Stimulated activated CD4-positive, alpha-beta T cell treated with anti-CD3 and anti-CD28 coated beads, Interleukin-15, amount 100 ng/mL, for 24 hours (primary cell): ENCODE measurements around the gene PAX7.
"Not testable (repeated sequence)": the region's sequence is repeated elsewhere in the genome, so short reads cannot be mapped to it uniquely, and the experiment has no call there.

Source experiments
- DNase-seq: peaks from one replicate; pipeline ENCODE4 v3.0.0-alpha.2; 2020

Gene PAX7

DNA sequence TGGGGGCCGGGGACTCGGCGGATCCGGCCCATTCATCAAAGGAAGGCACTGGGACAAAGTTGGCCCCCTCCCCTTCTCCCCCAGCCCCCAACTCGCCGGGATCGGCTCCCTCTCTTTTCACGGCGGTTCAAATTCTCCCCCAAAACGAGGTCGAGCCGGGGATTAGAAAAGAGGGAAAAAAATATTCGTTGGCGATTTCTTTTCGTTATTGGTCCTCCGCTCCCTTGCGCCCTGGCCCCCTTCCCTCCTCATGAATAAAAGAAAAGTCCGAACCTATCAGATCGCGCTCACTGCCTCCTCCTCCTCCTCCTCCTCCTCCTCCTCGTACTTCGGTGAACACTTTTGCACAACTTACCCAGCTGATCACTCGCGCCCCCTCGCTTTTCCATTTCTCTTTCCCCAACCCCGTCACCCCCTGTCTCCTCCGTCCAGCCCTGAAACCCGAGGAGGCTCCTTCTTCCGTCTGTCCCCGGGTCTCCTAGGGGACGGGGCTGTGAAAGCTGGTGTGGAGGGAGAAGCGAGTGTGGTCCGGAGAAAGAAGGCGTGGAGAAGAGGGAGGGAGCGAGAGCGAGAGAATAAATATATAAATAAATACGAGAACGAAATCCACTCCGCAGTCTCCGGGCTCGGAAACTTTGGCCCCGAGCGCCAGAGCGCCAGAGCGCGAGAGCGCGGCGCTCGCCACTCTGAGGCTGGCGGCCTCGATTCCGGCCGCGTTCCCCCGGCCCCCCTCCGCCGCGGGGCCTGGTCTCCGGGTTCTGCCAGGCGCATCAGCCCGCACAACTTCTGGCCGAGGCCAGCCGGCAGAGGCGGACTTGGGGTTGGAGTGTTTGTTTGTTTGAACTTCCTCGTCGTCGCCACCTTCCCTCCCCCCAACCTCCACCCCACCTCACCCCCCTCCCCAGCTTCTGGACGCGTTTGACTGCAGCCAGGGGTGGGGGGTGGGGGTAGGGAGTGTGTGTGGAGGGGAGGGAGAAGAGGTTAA, at the start of gene PAX7:
PAX7 (plus strand) TSS at position 336 of the 985 bp plus-strand sequence. CDS start 758 bp downstream, outside the sequence.
- DNase-seq, result no peak

DNA sequence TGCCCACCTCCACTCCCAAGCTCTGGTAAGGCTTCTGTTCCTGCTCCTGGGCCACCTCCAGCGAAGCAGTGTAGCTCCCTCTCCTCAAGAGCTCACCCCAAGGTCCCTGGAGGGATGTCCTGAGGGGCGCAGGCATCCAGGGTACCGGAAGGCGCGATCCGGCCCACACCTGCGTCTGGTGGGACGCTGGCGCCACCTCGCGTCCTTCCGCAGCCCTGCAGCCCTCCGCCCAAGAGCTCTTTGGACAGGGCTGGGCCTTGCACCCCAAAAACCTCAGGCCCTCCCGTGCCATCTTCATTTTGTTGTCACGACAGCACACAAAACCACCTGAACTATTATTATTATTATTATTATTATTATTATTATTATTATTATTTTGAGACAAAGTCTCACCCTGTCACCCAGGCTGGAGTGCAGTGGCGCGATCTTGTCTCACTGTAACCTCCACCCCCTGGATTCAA, 49.2 kb upstream of the PAX7 start:
- DNase-seq, result peak; percentile 62

DNA sequence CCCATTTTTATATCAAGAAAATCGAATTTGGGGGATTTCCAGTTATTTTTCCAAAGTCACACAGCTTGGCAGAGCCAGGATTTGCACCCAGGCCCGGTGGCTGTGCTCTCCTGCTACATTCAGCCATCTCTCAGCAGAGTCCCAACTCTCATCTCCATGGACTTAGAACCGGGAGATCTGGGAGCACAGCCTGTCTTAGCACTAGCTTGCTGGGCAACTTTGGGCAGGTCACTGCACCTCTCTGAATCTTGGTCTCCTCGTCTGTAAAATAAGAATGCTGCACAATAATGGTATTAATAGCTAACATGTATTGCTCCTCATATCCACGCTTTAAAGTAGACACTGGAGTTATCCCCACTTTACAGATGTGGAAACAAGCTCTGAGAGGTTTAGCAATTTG, 47.8 kb upstream of the PAX7 start:
- DNase-seq, result no peak

DNA sequence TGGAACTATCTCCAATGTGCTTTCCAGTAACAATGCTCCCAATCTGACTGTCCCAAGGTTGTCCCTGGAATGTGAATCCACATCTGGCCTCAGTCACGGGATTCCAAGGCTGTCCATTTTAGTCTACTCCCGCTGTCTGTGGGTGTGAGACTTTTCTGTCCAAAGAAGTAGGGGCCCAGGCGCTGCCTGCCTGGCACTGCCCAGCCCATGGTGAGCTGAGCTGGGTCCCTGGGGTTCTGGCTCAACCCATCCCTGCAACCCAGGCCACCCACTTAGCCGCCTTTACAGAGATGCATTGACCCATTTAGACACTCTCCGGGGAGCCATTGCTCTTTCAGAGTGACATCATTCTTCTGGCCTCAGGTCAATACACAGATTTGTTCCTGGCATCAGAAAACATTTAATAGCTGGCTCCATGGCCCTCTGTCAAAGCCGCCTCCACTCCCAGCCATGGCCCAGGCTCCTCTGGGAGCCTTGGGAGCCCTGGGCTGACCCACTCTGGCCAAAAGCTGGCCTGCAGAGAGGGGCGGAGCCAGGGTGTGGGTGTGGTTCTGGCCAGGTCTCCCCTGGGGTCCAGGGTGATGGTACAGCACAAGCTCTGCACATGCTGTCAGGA, 47.2 kb upstream of the PAX7 start:
- DNase-seq, result no peak

DNA sequence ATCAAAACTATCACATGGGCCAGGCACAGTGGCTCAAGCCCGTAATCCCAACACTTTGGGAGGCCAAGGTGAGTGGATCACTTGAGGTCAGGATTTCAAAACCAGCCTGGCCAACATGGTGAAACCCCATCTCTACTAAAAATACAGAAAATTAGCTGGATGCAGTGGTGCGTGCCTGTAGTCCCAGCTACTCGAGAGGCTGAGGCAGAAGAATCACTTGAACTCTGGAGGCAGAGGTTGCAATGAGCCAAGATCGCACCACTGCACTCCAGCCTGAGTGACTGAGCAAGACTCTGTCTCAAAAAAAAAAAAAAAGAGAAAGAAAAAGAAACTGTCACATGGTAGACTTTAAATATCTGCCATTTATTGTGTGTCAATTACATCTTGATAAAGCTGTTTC, 44.6 kb upstream of the PAX7 start:
- not testable (repeated sequence) for DNase-seq

DNA sequence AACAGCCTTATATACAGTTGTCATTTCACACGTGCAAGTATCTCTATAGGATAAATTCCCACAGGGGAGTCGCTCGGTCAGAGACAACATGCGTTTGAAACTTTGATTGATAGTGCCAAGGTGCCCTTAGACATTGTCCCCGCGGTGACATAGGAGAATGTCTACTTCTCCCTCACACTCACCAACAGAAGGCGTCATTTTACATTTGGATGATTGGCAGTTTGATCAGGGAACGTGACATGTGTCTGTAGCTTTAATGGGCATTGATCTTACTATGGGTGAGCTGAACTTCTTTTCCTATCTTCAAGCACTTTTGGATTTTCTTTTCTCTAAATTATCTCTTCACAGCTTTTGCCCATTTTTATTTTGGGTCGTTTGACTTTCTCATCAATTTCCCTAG, 42.6 kb upstream of the PAX7 start:
- DNase-seq, result no peak

DNA sequence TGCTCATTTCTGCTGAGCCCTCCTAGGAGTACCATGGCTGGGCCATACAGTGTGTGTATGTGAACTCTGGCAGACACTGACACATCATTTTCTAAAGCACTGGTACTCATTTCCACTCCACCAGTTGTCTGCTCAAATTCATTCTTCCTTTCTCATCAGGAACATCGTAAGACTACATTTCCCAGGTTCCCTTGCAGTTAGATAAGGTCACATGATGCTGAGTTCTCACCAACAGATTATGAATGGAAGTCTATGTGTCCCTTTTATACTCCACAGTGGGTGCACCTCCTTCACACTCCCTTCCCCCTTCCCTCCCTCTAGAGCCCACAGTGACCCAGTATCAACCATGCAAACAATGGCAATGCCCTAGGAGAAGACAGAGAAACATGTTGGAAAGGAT, 38.3 kb upstream of the PAX7 start:
- DNase-seq, result no peak

DNA sequence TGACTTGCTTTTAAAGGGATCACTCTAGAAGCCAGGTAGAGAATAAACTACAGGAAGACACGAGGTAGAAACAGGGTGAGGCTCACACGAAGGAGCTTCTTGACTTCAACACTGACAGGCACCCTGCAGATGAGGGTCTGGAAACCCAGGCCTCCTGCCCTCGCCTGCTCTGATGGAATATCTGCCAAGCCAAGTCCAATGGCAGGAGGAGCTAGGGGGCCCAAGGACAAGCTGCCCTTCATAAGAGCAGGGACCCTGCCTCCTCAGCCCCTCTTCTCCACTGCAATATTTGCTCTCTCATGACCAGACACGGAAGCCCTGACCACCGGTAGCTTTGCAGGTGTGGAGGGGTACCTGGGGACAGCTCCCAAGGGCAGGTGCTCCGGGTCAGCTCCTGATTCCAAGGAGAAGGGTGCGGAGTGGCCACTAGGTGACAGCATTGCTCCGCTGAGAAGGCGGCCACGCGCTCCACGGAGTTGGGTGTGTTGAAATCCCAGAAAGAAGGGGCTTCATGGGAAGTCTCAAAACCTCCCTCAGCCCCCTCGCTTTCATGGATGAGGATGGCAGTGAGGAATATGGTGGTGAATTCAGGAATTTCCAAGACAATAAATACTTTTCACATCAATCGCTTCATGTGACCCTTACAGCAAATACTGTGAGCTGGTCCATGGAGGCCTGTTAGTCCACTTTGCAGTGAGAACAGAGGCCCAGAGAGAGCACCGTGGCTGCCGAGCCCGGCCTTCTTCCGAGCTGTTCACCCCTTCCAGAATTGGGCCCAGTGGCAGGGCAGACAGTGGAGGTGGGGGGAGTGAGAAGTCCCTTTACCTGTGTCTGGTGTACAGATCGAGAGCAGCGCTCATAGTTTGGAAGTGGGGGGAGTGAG, 33.2 kb upstream of the PAX7 start:
- DNase-seq, result peak; percentile 70

DNA sequence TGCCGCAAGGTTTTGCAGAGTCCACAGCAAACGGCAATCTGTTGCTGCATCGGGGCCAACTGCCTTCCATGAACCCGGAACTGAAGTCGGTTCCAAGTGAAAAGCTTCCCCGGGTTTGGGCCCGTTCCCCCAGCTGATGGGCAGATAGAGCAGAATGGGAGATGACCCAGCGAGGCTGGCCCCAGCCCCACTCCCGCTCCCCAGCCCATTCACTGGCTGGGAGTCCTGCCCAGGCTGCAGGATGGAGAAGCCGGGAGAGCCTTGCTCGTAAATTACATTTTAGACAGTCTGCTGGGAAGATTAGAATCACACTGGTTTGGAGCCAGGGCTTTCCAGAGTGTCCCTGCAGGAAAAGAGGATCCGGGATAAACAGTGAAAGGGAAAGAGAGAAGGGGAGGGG, 31.6 kb upstream of the PAX7 start:
- DNase-seq, result no peak

DNA sequence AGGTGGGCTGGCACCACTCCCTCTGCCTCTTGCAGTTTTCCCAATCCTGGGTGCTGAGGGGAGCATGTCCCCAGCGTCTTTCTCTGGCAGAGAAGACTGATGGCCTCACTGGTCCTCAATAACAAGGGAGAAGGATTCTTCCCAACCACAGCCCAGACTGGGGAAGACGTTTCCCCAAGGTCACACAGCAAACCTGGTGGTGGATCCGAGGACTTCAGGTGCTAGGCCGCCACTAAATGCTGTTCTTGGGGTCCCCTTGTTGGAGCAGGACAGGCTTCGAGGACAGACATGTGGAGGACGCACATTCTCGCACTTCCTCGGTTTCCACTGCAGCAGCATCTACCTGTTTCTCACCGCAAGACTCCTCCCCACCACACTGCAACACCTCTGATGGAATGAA, 30.9 kb upstream of the PAX7 start:
- DNase-seq, result no peak

DNA sequence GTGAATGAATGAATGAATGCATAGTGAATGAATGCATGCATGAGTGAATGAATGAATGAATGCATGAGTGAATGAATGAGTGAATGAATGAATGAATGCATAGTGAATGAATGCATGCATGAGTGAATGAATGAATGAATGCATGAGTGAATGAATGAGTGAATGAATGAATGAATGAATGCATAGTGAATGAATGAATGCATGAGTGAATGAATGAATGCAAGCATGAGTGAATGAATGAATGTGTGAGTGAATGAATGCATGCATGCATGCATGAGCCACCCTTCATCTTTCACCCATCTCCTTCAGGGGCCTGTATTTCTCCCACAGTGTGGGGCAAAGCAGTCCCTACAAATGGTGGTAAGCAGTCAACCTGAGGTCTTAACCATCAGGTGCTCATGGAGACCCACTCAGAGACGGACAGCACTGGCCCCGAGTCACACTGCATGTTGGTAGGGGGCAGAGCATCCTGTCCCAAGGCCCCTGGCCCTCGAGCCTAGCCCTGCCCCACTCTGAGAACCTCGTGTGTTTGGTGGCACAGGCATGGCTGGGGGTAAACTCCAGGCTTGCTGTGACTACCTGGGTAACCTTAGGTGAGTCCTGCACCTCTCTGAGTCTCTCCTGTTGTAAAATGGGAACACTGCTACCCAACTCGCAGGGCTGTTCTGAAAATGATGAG, 28.0 kb upstream of the PAX7 start:
- no peak for DNase-seq

DNA sequence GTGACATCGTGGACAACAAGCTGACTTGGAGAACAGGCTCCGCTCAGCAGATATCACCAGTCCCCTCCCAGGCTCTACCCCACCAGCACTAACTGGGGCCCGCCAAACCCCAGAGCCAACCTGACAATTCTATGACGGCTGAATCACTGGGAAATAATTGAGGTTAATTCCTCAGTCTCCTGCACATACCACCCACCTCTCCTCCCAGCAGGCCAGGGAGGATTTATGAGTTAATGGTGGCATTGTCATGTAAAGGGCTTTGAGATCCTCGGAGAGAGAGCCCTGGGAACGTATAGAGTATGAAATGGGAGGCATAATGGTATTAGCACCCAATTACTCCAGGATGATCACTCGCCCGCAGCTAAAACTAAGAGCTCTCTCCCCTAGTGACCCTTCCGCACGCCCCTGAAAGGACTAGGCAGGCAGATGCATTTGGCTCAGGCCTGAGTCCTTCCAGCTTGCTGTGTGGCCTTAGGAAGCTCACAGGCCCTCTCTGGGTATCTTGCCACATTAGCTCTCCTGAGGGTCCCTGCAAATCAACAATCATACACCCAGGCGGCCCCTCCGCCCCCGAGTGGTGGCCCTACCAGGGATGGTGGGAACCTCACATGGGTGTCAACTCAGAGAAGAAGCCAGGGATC, 27.3 kb upstream of the PAX7 start:
- no peak for DNase-seq

DNA sequence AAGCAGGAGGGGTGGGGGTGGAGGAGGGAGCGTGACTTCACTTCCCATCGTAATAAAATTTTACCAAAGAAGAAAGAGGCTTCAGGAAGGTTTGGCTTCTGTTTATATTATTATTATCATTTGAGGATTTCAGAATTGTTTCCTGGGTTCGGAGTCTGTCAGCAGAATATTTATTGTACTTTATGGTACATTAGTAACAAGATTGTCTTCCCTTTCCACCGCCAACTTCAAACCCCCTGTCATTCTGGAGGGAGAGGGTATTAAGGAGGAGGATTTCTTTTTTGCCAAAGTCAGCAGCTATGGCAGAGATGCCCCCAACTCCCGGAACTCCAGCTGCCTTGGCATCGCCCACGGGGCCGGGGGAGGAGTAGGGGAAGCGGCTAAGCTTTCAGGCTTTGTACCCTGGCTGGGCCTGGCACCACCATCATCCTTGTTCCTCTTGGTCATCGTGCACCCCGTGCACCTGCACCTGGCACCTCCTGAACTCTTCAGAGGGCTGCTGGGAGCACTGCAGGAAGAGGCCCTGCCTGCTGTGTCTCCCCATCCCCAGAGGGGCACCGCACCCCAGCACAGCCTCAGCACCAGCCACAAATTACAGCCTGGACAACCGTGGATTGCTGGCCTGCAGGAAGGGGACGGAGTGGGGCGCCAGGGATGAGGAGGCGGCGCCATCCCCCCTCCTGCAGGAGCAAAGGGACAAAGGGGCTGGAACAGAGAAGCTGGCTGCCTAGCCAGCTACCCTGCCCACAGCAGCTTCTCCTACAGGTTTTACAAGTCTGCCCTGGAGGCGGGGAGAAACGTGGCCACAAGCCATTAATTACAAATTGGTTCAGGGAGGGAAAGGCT, 24.0 kb upstream of the PAX7 start:
- DNase-seq, result no peak

DNA sequence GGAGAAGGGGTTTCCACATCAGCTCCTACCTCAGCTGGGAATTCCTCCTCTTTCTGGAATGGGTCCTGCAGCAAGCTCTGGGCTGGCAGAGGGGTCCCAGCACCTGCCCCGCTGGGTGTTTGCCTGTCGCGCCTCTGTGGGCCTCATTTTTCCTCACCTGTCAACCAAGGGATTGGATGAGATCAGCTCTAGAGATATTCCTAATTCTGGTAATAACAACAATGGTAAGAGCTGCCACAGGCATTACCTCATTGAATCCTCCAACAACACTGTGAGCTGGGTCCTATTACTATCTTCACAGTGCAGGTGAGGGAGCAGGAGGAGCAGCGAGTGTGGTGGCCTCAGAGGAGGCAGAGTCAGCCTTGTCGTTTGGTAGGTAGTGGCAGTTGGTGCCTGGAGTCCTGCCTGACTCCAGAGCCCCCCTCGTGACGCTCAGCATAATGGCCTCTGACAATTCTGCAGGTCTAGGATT, 23.3 kb upstream of the PAX7 start:
- DNase-seq, result no peak

DNA sequence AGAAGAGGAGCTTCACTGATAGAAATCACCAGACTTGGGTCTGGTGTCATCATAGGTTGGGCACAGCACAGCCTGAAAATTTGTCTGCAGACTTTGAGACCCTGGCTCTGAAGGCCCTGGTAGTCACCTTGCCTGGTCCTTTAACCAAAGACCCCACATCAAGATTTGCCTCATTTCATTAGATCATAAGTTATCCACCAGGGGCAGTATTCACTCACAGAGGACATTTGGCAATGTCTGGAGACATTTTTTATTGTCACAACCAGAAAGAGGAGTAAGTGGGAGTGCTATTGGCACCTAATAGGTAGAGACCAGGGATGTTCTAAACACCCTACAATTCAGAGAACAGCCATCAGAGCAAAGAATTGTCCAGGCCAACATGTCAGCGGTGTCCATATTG, 22.1 kb upstream of the PAX7 start:
- no peak for DNase-seq

DNA sequence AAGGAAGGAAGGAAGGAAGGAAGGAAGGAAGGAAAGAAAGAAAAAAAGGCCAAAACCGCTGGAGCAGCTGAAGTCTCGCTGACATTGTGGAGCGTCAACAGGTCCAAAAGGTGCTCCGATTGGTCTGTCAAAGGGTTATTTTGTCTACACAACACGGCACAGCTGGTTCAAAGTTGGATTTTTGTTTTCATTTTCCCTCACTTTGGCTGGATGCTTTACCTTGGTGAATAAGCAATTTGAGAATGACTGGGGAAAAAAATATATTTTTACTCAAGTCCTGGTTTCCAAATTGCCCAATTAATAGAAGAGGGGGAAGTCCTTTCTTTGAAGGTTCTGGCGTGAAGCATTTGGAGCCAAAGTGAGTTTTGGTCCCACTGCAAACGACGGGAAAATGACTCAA, 19.3 kb upstream of the PAX7 start:
- no peak for DNase-seq

DNA sequence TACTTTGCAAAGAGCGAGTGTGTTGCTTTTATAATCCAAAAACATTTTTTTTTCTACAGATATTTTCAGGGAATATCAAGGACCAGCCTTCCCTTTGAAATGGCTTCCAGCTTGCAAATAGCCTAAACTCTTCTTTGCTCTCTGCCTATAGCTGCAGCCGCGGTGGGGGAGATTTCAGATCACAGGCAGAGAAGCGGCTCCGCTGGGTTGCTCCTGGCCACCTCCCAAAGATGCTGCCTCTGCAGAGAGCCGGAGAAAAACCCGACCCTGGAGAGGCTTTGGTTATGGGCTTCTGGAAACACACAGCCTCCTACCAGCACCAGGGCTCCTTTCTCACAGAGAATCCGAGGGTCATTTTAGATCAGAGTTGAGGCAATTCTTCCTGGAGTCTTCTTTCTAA, 18.6 kb upstream of the PAX7 start:
- no peak for DNase-seq

DNA sequence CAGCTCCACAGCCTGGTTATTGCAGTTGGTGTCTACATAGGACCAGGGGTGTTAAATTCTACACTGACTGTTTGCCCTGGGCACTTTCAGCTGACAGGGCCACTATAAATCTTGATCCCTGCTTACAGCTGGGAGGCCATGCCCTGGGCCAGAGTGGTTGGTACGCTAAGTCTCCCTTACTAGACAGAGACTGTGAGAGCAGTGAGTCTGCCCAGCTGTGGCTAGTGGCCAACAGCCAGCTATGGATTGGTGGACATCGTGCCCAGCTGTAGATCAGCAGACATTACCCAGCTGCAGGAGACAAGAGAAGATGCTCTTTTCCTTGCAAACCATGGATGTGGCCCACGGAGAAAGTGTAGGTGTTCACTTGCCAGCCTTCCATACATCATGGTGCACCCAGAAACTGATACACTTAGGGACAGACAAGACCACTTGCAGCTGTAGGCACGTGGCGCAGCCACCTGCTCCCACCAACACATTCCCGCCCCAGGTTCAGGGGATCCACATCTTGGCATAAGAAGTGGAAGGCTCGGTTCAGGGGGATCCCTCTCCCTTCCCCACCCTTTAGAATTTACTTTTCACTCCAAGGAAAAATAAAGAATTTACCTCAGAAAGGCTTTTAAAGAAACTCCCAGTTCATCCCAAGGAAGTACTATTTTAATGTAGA, 16.4 kb upstream of the PAX7 start:
- no peak for DNase-seq

DNA sequence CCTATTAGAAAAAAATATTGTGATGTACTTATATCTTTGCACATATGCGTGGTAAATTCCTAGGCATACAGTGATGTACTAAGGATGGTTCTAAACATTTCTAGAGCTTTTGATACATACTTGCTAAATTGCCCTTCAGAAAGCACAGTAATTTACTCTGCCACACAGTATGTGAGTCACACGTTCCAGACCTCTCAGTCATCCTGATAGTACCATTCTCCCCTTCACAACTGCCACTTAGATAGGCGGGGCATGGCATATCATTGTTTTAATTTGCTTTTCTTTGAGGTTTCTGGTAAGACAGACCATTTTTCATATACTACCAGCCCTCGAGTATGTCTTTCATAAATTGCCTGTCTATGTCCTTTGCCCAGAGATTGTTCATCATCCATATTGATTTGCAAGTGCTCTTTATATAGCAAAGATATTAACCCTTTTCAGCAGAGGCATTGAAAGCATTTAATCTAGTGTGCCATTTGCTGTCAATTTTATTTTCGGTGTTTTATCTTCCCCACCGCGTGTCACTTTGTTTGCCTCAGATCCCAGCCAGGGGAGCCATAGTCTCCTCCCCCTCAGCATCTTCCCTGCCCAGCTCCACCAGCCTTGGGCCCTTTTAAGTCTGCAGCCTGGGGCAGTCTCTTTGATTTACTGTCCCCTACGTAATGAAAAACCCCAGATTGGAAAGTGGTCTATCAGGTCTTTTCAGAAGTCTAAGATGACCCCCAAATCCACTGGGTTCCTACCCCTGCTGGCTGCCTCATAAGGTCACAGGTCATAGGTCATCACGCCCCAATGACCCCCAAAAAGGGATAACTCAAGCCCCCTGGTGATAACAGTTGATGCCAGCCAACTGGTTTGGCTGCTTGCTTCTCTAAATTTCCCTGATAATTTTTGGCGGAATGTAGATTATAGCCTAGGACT, 11.8 kb upstream of the PAX7 start:
- DNase-seq, result no peak
